Lower leg skin (tissue), 3 donors: ENCODE data around the gene DENND1A.

Source experiments
- POLR2A ChIP-seq, 2 donors: fragments of 450-650 bp; IDR thresholded peaks; one replicate each; pipeline ENCODE4 v1.6.1; 2016 to 2017; ENCODE audit warnings: antibody characterized with exemption in 2 of 2, mild to moderate bottlenecking in 1 of 2, moderate library complexity in 1 of 2
- TF ChIP-seq, protein P1 (sequence below), 3 donors: fragments of 450-650 bp; IDR thresholded peaks; one replicate each; pipeline ENCODE4 v1.5.1; 2016; ENCODE audit warnings: antibody characterized with exemption in 3 of 3, mild to moderate bottlenecking in 3 of 3, moderate library complexity in 2 of 3

DNA sequence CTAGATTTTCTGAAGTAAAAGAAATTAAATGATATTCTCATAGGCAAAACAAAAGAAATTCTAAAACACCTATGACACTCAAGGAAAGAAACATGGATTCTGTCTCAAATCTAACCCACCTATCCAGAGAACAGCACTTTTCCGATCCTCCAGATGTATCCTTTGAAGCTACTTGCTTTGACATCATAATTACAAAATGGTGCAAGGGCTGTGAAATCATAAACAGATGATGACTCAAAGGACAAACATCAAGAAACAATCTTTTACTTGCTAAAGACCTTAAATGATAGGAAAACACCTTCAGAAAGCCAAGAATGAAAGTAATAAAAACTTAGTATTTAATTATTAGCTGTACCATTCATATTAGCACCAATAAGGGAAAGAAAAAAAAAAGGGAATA, 202.6 kb downstream of the DENND1A start:
- TF ChIP-seq, protein P1, sequence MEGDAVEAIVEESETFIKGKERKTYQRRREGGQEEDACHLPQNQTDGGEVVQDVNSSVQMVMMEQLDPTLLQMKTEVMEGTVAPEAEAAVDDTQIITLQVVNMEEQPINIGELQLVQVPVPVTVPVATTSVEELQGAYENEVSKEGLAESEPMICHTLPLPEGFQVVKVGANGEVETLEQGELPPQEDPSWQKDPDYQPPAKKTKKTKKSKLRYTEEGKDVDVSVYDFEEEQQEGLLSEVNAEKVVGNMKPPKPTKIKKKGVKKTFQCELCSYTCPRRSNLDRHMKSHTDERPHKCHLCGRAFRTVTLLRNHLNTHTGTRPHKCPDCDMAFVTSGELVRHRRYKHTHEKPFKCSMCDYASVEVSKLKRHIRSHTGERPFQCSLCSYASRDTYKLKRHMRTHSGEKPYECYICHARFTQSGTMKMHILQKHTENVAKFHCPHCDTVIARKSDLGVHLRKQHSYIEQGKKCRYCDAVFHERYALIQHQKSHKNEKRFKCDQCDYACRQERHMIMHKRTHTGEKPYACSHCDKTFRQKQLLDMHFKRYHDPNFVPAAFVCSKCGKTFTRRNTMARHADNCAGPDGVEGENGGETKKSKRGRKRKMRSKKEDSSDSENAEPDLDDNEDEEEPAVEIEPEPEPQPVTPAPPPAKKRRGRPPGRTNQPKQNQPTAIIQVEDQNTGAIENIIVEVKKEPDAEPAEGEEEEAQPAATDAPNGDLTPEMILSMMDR (IDR thresholded peaks at IDR 0.05) = no peak
- TF ChIP-seq POLR2A (IDR thresholded peaks at IDR 0.05) = no peak
